ENCODE data around the gene SPATA31C1.
A peak's percentile ranks its signal among the peaks of the same experiment; 100 is the strongest.

Gene SPATA31C1

DNA sequence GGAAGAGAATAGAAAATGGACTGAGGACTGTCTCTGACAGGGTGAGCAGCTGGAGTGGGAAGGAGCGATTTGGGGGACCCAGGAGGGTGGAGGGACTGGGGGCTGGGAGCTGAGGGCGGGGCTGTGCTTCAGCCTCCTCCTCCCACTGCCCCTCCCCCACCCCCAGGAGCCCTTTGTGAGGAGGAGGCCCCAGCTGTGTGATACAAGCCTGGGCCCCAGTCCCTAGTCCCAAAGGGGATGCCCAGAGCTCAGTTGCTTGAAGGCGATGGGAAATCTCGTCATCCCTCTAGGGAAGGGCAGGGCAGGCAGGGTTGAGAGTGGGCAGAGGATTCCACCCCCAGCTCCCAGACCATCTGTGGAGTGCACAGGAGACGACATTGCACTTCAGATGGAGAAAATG lies 35.1 kb upstream of the SPATA31C1 start, which contains the start of gene SPATA31E1:
SPATA31E1 (plus strand) TSS at position 251 of the 400 bp plus-strand sequence; CDS start at position 266, 15 bp downstream.
- H3K4me3 ChIP-seq (ENCODE audit: low read length) = no peak within 1 kb of the TSS
- DNase-seq (ENCODE audit: low read depth) = no peak
- TF ChIP-seq CTCF (conservative IDR thresholded peaks at IDR 0.05; ENCODE audit: low read depth, low read length) = no peak

DNA sequence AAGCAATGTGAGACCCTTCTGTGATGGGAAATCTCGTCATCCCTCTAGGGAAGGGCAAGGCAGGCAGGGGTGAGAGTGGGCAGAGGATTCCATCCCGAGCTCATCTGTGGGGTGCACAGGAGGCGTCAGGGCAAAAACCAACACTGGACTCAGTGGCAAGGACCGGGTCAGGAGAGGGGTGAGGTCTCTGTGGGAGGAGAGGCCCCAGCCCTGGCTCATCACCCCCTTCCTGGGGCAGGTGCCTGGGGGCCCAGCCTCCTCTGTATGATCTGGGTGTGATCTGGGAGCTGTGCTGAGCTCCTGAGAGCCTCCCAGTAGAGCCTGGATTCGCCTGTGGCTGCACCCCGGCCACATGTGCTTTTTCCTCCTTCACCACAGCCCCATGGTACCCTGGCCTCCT lies 34.5 kb upstream of the SPATA31C1 start:
- no peak for TF ChIP-seq CTCF (conservative IDR thresholded peaks at IDR 0.05; ENCODE audit: low read depth, low read length)
- DNase-seq (ENCODE audit: low read depth) = no peak
- no peak overlapping the region for H3K4me3 ChIP-seq (ENCODE audit: low read length)

DNA sequence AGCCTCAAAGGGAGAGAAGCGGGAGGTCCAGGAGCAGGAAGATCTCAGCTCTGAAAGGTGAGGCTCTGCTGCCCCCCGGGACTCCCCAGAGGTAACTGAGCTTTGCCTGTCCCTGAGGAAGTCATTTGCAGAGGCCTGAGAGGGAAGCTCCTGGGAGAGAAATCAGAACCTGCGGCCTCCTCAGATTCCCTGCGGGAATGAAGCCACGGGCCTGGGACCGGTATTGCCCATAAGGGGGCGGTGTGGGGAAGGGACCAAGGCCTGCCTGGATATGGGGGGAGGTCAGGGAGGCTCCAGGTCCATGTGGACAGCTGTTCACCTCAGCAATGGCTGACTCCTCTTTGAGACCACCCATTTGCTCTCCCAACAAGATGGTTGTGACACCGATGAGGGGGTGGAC lies 33.8 kb upstream of the SPATA31C1 start:
- peak; percentile 28 for TF ChIP-seq CTCF (conservative IDR thresholded peaks at IDR 0.05; ENCODE audit: low read depth, low read length)
- no peak overlapping the region for H3K4me3 ChIP-seq (ENCODE audit: low read length)
- no peak for DNase-seq (ENCODE audit: low read depth)

DNA sequence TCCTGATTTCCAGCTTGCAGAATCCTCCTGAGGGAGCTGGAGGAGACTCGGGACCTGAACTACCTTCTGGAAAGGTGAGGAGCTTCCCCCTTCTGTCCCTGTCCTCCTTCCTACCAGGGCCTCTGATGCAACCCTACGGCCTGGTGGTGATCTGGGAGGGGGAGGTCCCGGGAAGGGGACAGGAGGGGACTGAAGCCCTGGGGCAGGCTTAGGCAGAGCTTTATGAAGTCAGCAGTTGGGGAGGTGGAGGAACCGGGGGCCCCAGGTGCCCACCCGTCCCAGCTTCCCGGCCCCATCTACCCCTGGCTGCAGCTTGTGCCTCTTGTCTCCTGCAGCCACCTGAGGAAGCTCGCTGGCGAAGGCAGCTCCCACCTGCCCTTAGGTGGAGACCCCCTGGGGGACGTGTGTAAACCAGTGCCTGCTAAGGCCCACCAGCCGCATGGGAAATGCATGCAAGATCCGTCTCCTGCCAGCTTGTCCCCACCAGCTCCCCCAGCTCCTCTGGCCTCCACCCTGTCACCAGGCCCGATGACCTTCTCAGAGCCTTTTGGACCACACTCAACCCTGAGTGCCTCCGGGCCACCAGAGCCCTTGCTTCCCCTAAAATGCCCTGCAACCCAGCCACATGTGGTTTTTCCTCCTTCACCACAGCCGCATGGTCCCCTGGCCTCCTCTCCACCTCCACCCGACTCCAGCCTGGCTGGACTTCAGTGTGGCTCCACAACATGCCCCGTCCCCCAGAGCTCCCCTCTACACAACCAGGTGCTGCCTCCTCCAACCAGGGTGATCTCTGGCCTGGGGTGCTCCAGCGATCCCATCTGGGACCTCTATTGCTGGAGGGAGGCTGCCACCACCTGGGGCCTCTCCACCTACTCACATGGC lies 32.9 kb upstream of the SPATA31C1 start:
- TF ChIP-seq CTCF (conservative IDR thresholded peaks at IDR 0.05; ENCODE audit: low read depth, low read length) = no peak
- no peak for DNase-seq (ENCODE audit: low read depth)
- no peak overlapping the region for H3K4me3 ChIP-seq (ENCODE audit: low read length)

GRCh38 chr9:87885484-87886189 lies 32.1 kb upstream of the SPATA31C1 start:
- no peak overlapping the region for H3K4me3 ChIP-seq (ENCODE audit: low read length)
- no peak for TF ChIP-seq CTCF (conservative IDR thresholded peaks at IDR 0.05; ENCODE audit: low read depth, low read length)
- DNase-seq (ENCODE audit: low read depth) = no peak

DNA sequence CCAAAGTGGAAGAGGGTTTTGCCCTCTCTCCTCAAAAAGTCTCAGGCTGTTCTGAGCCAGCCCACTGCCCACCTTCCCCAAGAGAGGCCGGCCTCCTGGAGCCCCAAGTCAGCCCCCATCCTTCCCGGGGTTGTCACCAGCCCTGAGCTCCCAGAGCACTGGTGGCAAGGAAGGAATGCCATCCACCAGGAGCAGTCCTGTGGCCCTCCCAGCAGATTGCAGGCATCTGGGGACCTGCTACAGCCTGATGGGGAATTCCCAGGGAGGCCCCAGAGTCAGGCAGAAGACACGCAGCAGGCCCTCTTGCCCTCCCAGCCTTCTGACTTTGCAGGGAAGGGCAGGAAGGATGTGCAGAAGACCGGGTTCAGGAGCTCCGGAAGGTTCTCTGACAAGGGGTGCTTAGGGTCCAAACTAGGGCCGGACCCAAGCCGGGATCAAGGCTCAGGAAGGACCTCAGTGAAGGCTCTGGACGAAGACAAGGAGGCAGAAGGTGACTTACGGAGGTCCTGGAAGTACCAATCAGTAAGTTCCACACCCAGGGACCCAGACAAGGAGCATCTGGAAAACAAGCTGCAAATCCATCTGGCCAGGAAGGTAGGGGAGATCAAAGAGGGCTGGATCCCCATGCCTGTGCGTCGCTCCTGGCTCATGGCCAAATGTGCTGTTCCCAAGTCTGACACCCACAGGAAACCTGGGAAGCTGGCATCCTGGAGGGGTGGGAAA lies 31.4 kb upstream of the SPATA31C1 start:
- TF ChIP-seq CTCF (conservative IDR thresholded peaks at IDR 0.05; ENCODE audit: low read depth, low read length) = no peak
- no peak overlapping the region for H3K4me3 ChIP-seq (ENCODE audit: low read length)
- DNase-seq (ENCODE audit: low read depth) = no peak
